ENCODE measurements around the gene ABR.

DNA sequence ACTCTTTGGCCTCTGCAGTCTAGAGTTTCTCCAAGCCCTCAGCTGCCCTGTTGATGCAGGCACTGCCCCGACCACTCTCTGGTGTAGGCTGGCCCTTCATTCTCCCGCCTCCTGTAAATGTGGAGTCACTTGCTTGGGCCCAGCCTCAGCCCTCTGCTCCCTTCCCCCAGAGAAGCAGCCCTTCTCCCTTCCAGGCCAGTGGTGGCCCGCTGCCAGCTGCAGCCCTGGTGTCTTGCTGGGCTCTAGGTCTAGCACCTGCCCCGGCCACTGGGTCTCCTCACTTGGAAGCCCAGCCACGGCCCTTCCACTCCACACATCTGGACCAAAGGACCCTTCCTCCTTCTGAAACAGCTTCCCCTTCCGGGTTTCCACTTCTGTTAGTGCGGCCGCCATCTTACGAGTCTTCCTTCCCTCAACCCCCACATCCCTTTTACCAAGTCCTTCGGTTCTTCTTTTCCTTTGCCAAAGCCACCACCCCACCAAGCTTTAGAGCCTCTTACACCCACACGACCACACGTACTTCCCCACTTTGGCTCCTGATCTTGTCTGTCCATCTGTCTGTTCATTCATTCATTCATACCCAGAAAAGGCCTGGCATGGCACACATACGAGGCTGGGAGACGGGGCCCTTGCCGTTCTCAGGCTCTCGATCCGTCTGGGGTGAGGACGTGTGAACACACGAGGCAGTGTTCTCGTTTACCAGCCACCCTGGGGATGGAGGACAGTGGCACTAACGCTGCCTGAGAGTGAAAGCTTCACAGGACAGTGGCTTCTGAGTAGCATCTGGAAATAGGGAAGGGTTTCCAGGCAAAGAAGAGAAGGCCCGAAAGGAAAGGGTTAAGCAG lies 68.0 kb downstream of the ABR start:
- TF ChIP-seq CTCF (IDR thresholded peaks at IDR 0.05) (no peak), POLR2A (IDR thresholded peaks at IDR 0.05) (no peak)

Measured in right lobe of liver (tissue), 4 donors.